NT2/D1 (cell line): ENCODE data around the gene CAV1.

Source experiments
- SUZ12 ChIP-seq: IDR thresholded peaks from 2 replicates; pipeline ENCODE4 v1.6.1; 2011; ENCODE audit not compliant: insufficient read length, insufficient read depth; ENCODE audit errors: extremely low read depth
- YY1 ChIP-seq: IDR thresholded peaks from 2 replicates; pipeline ENCODE4 v1.6.1; 2011; ENCODE audit not compliant: insufficient read length, insufficient read depth
- ZNF274 ChIP-seq: IDR thresholded peaks from 2 replicates; pipeline ENCODE4 v1.6.1; 2011; ENCODE audit warnings: mild to moderate bottlenecking, low read depth, low read length

DNA sequence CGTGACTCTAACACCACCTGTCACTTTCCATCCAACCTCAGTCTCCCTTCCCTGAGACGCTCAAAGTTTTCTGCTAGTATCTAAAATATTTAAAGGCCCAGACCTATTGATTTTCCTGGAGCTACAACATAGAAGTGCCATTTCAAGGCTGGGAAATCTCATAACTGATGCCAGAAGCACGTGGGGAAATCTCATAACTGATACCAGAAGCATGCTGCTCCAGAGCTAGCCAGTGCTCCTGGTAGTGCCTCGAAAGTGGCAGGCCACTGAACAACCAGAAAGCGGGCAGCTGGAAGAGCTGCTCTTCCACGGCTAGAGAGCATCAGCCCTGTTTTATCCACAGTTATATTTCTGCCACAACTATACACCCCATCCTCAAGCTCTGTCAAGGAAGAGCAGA is 72.5 kb downstream of the CAV1 start:
- TF ChIP-seq ZNF274 (no peak), YY1 (no peak), SUZ12 (no peak)
